HG02885 (cell line): ENCODE measurements around the gene COQ9.
A peak's percentile ranks its signal among the peaks of the same experiment; 100 is the strongest.

ENCODE experiments used
- ATAC-seq: cut with Tn5 transposase; IDR thresholded peaks from one replicate; pipeline ENCODE4 v1.9.1; 2021; ENCODE audit warnings: mild to moderate bottlenecking; ENCODE audit not compliant: unreplicated experiment, poor library complexity

Gene COQ9

GRCh38 chr16:57471209-57471608, 23.9 kb downstream of the COQ9 start:
- no peak for ATAC-seq

GRCh38 chr16:57471852-57472664, 24.8 kb downstream of the COQ9 start:
- ATAC-seq: no peak

GRCh38 chr16:57472665-57473060, 25.4 kb downstream of the COQ9 start:
- ATAC-seq: no peak

- ATAC-seq: no peak
These were observed 26.0 kb downstream of the COQ9 start for GRCh38 chr16:57473176-57473840.

GRCh38 chr16:57473906-57474305, 26.6 kb downstream of the COQ9 start:
- ATAC-seq: no peak

- ATAC-seq: no peak
These were observed 27.7 kb downstream of the COQ9 start for GRCh38 chr16:57474671-57475661.

- ATAC-seq: peak; percentile 95
These were observed 28.5 kb downstream of the COQ9 start for GRCh38 chr16:57475711-57476339.

GRCh38 chr16:57476546-57477410, 29.5 kb downstream of the COQ9 start:
- ATAC-seq: no peak

GRCh38 chr16:57477531-57478202, 30.4 kb downstream of the COQ9 start:
- ATAC-seq: no peak

GRCh38 chr16:57478396-57479204, 31.3 kb downstream of the COQ9 start:
- no peak for ATAC-seq

GRCh38 chr16:57479205-57479975, 32.1 kb downstream of the COQ9 start:
- ATAC-seq: no peak

- ATAC-seq: no peak
These were observed 32.9 kb downstream of the COQ9 start for GRCh38 chr16:57479976-57480753.

GRCh38 chr16:57480754-57481230, 33.5 kb downstream of the COQ9 start:
- ATAC-seq: no peak

- no peak for ATAC-seq
These were observed 34.1 kb downstream of the COQ9 start for GRCh38 chr16:57481421-57481820.

- no peak for ATAC-seq
These were observed 35.7 kb downstream of the COQ9 start for GRCh38 chr16:57482845-57483545.
